HepG2 (cell line): ENCODE results near the gene CARMIL1. TPM values are rescaled to one million over a fixed set of nuclear protein-coding genes. Genes with fewer than 3 reads are reported as not detected.

Experiments used
- ARID2 ChIP-seq: sonication (generic); formaldehyde crosslinking; IDR thresholded peaks from 2 replicates; pipeline ENCODE4 v1.8.1; 2022; ENCODE audit warnings: mild to moderate bottlenecking, missing genetic modification reagents, borderline replicate concordance
- MLX ChIP-seq: IDR thresholded peaks from 2 replicates; pipeline ENCODE4 v1.6.1; 2016
- MYC ChIP-seq: sonication (generic); formaldehyde crosslinking; IDR thresholded peaks from 2 replicates; pipeline ENCODE4 v1.9.0; 2021; ENCODE audit warnings: missing genetic modification reagents, borderline replicate concordance
- RAD21 ChIP-seq: fragments of 450-650 bp; formaldehyde crosslinking; IDR thresholded peaks from 2 replicates; pipeline ENCODE4 v1.5.0; 2020; ENCODE audit warnings: mild to moderate bottlenecking
- SMAD3 ChIP-seq: sonication (generic); formaldehyde crosslinking; IDR thresholded peaks from 2 replicates; pipeline ENCODE4 v1.4.0; 2020; ENCODE audit warnings: missing genetic modification reagents
- TCF12 ChIP-seq, 2 experiments: fragments of 450-650 bp in 1 of 2; sonication (generic) in 1 of 2; formaldehyde crosslinking in 1 of 2; IDR thresholded peaks; 2 replicates each; pipeline versions ENCODE4 v1.6.1 to v1.8.0; 2017 to 2022; ENCODE audit warnings: antibody characterized with exemption in 1 of 2, mild to moderate bottlenecking in 1 of 2, missing genetic modification reagents in 1 of 2, moderate library complexity in 1 of 2
- TOPORS ChIP-seq: sonication (generic); formaldehyde crosslinking; IDR thresholded peaks from 2 replicates; pipeline ENCODE4 v1.8.0; 2023; ENCODE audit warnings: mild to moderate bottlenecking, missing genetic modification reagents
- USF2 ChIP-seq, 2 experiments: sonication (generic) in 1 of 2; formaldehyde crosslinking in 1 of 2; IDR thresholded peaks; 2 replicates each; pipeline versions ENCODE4 v1.5.1 to v1.6.1; 2011 to 2020; ENCODE audit warnings: borderline replicate concordance in 1 of 2, low read depth in 1 of 2, low read length in 1 of 2, mild to moderate bottlenecking in 1 of 2, missing genetic modification reagents in 1 of 2, moderate library complexity in 1 of 2
- ZFP82 ChIP-seq: sonication (generic); formaldehyde crosslinking; IDR thresholded peaks from 2 replicates; pipeline ENCODE4 v1.5.1; 2020; ENCODE audit warnings: mild to moderate bottlenecking, missing genetic modification reagents, borderline replicate concordance
- ZMAT5 ChIP-seq: sonication (generic); formaldehyde crosslinking; IDR thresholded peaks from 2 replicates; pipeline ENCODE4 v1.5.0; 2020; ENCODE audit warnings: mild to moderate bottlenecking, low read depth, missing genetic modification reagents, borderline replicate concordance
- ZNF232 ChIP-seq: sonication (generic); formaldehyde crosslinking; IDR thresholded peaks from 2 replicates; pipeline ENCODE4 v1.4.0; 2020; ENCODE audit warnings: missing genetic modification reagents, borderline replicate concordance
- ZNF34 ChIP-seq: sonication (generic); formaldehyde crosslinking; IDR thresholded peaks from 2 replicates; pipeline ENCODE4 v1.4.0; 2020; ENCODE audit warnings: mild to moderate bottlenecking, missing genetic modification reagents, borderline replicate concordance
- ZNF530 ChIP-seq: sonication (generic); formaldehyde crosslinking; IDR thresholded peaks from 2 replicates; pipeline ENCODE4 v1.5.0; 2020; ENCODE audit warnings: low read depth, mild to moderate bottlenecking, missing genetic modification reagents
- ZNF646 ChIP-seq: sonication (generic); formaldehyde crosslinking; IDR thresholded peaks from 2 replicates; pipeline ENCODE4 v1.9.0; 2021; ENCODE audit warnings: mild to moderate bottlenecking, missing genetic modification reagents
- ZSCAN21 ChIP-seq: sonication (generic); formaldehyde crosslinking; IDR thresholded peaks from 2 replicates; pipeline ENCODE4 v1.8.0; 2022; ENCODE audit warnings: mild to moderate bottlenecking, missing genetic modification reagents, moderate library complexity, borderline replicate concordance
- polyA plus RNA-seq, 8 experiments: library from polyadenylated mRNA; depleted of rRNA in 3 of 8; stranded (reverse) in 7 of 8; unstranded in 1 of 8; fragments of >200 nt; fragmentation: Illumina TruSeq in 4 of 8; extraction: Trizol in 4 of 8; gene quantifications; 2 replicates each; pipeline versions ENCODE4 v1.2.1 to v1.2.3, GENCODE V29; 2011 to 2016; ENCODE audit warnings: low read depth in 4 of 8, missing spikeins in 1 of 8, mixed read lengths in 1 of 8; ENCODE audit not compliant: insufficient read depth in 1 of 8
- total RNA-seq, 5 experiments: library from RNA; depleted of rRNA; stranded (reverse); fragments of >200 nt; fragmentation: Illumina TruSeq; extraction: Trizol; gene quantifications; 2 replicates each; pipeline ENCODE4 v1.2.3, GENCODE V29; 2016; ENCODE audit warnings: low read depth in 1 of 5

Gene CARMIL1
- total and polyA plus RNA-seq, 2 of the 13 experiments (the other 11 are each of a cell fraction or from before 2014, with no cell fraction given) = 1.8 to 2.6 TPM

DNA sequence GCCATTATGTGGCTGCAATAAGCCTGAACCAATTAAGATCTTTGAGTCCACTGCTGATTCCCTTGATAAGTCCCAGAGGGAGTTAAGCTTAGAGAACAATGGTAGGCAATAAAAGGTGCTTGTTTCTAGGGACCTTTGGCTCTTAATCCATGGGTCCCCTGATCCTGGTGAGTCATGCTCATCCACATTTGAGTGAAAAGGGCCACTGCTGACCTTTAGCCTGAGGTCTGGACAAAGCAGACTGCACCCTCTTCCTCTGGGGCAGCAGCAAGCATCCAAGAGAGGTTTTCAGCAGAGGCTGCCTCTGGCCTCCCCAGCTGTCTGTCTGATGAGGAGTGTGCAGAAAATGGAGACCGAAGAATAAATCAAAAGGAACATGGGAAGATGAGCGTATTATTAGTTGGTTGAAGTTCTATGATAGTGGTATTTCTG lies 356.7 kb downstream of the CARMIL1 start (continued):
- TF ChIP-seq ZNF646 (CRISPR knock-in tag) (no peak), RAD21 (CRISPR knock-in tag) (peak; percentile 20; the same call in 1 of the 2 replicates), USF2 (IDR thresholded peaks at IDR 0.05; ENCODE audit: low read depth, low read length) (no peak), USF2 (CRISPR knock-in tag; IDR thresholded peaks at IDR 0.05; ENCODE audit: borderline replicate concordance) (no peak), ZFP82 (no peak), ARID2 (CRISPR knock-in tag) (peak; percentile 44; the same call in 1 of the 2 replicates), ZNF530 (CRISPR knock-in tag) (no peak), TCF12 (IDR thresholded peaks at IDR 0.05) (no peak), TCF12 (CRISPR knock-in tag; IDR thresholded peaks at IDR 0.05) (no peak), SMAD3 (CRISPR knock-in tag) (peak; percentile 46; the same call in 1 of the 2 replicates), TOPORS (CRISPR knock-in tag) (peak; percentile 38; the same call in 1 of the 2 replicates), ZSCAN21 (CRISPR knock-in tag) (no peak), MYC (CRISPR knock-in tag) (peak; percentile 40; the same call in 1 of the 2 replicates), ZNF34 (CRISPR knock-in tag) (no peak), ZMAT5 (CRISPR knock-in tag) (no peak), MLX (CRISPR knock-in tag) (0 out of 2 replicates have a peak, but pooled peaks have one; percentile 56), ZNF232 (peak; percentile 89)
